Measurements from ENCODE around the gene MPRIP.

- TF ChIP-seq CTCF (IDR thresholded peaks at IDR 0.05) (no peak), POLR2A (IDR thresholded peaks at IDR 0.05) (no peak)
Observed at GRCh38 chr17:17028059-17028877, 14.0 kb upstream of the MPRIP start.
